K562 (cell line): ENCODE results near the gene DCTN2. TPM values are rescaled to one million over a fixed set of nuclear protein-coding genes. Genes with fewer than 3 reads are reported as not detected.

Experiments used
- DLX4 ChIP-seq: fragments of 250-450 bp; sonication (Bioruptor Pico); IDR thresholded peaks from 2 replicates; pipeline ENCODE4 v1.6.1; 2021; ENCODE audit warnings: mild to moderate bottlenecking
- IFI16 ChIP-seq: fragments of 250-450 bp; sonication (Bioruptor Pico); IDR thresholded peaks from 2 replicates; pipeline ENCODE4 v2.1.2; 2022; ENCODE audit warnings: mild to moderate bottlenecking, inconsistent platforms
- KDM5B ChIP-seq: fragments of 200-600 bp; sonication (generic); IDR thresholded peaks from 2 replicates; pipeline ENCODE4 v1.6.1; 2012; ENCODE audit warnings: low read depth, mild to moderate bottlenecking, moderate library complexity, low read length, control low read depth, inconsistent platforms; ENCODE audit not compliant: insufficient replicate concordance
- LCOR ChIP-seq: sonication (generic); formaldehyde crosslinking; IDR thresholded peaks from 2 replicates; pipeline ENCODE4 v1.8.0; 2022; ENCODE audit warnings: mild to moderate bottlenecking, missing genetic modification reagents
- MAFK ChIP-seq: IDR thresholded peaks from 2 replicates; pipeline ENCODE4 v1.6.1; 2011; ENCODE audit warnings: low read length, improper control_type of control experiment
- MAZ ChIP-seq, 2 experiments: fragments of 450-650 bp in 1 of 2; sonication (generic) in 1 of 2; formaldehyde crosslinking; IDR thresholded peaks in 1 of 2; conservative IDR thresholded peaks in 1 of 2; 2 replicates each; pipeline versions ENCODE4 v1.4.0 to v1.5.0; 2020; ENCODE audit warnings: mild to moderate bottlenecking in 1 of 2, missing genetic modification reagents in 1 of 2
- MYC ChIP-seq, 2 experiments: fragments of 250-450 bp in 1 of 2; sonication (Bioruptor Pico) in 1 of 2; IDR thresholded peaks; 2 replicates each; pipeline versions ENCODE4 v1.5.1 to v1.6.1; 2012 to 2021; ENCODE audit warnings: low read depth in 2 of 2, borderline replicate concordance in 1 of 2, improper control_type of control experiment in 1 of 2, low read length in 1 of 2, mild to moderate bottlenecking in 1 of 2, moderate library complexity in 1 of 2
- POLR3A ChIP-seq: IDR thresholded peaks from 2 replicates; pipeline ENCODE4 v1.6.1; 2011; ENCODE audit warnings: borderline replicate concordance, mild to moderate bottlenecking, moderate library complexity; ENCODE audit not compliant: insufficient read length, insufficient read depth; ENCODE audit errors: extremely low read depth
- PRDM10 ChIP-seq: fragments of 450-650 bp; IDR thresholded peaks from 2 replicates; pipeline ENCODE4 v1.6.1; 2018; ENCODE audit not compliant: partially characterized antibody
- RCOR1 ChIP-seq, 2 experiments: IDR thresholded peaks; 2 replicates each; pipeline ENCODE4 v1.6.1; 2012; ENCODE audit warnings: low read depth in 2 of 2, low read length in 2 of 2, borderline replicate concordance in 1 of 2, improper control_type of control experiment in 1 of 2
- SREBF2 ChIP-seq: sonication (generic); formaldehyde crosslinking; IDR thresholded peaks from 2 replicates; pipeline ENCODE4 v1.4.0; 2020; ENCODE audit warnings: mild to moderate bottlenecking, missing genetic modification reagents
- TEAD4 ChIP-seq, 2 experiments: sonication (generic) in 1 of 2; formaldehyde crosslinking in 1 of 2; IDR thresholded peaks; 2 replicates each; pipeline versions ENCODE4 v1.6.1 to v1.8.0; 2012 to 2022; ENCODE audit warnings: borderline replicate concordance in 1 of 2, inconsistent platforms in 1 of 2, low read length in 1 of 2, mild to moderate bottlenecking in 1 of 2, missing genetic modification reagents in 1 of 2
- ZNF609 ChIP-seq: sonication (generic); formaldehyde crosslinking; IDR thresholded peaks from 2 replicates; pipeline ENCODE4 v1.8.1; 2023; ENCODE audit warnings: missing genetic modification reagents, mild to moderate bottlenecking, borderline replicate concordance
- ZNF740 ChIP-seq, 3 experiments: fragments of 200-800 bp in 1 of 3; sonication (Bioruptor generic) in 1 of 3; sonication (generic) in 1 of 3; formaldehyde crosslinking in 1 of 3; IDR thresholded peaks; 2 replicates each; pipeline versions ENCODE4 v1.6.1 to v1.8.0; 2016 to 2022; ENCODE audit warnings: mild to moderate bottlenecking in 2 of 3, missing compliant biosample characterization in 2 of 3, missing genetic modification characterization in 2 of 3, missing genetic modification reagents in 1 of 3
- ZSCAN29 ChIP-seq: fragments of 450-650 bp; IDR thresholded peaks from 2 replicates; pipeline ENCODE4 v1.6.1; 2017
- polyA plus RNA-seq, 8 experiments: library from polyadenylated mRNA; depleted of rRNA in 4 of 8; stranded (reverse) in 5 of 8; unstranded in 3 of 8; fragments of >200 nt; fragmentation: Nextera tagmentation in 2 of 8; fragmentation: Illumina TruSeq in 1 of 8; extraction: Ambion mirVana in 2 of 8; extraction: Trizol in 1 of 8; gene quantifications; 2 replicates each; pipeline versions ENCODE4 v1.2.1 to v1.2.3, GENCODE V29; 2011 to 2014; ENCODE audit warnings: inconsistent platforms in 1 of 8, missing spikeins in 1 of 8
- total RNA-seq, 7 experiments: library from RNA; depleted of rRNA in 6 of 7; stranded (reverse); fragments of >200 nt in 6 of 7; fragmentation: Illumina TruSeq in 2 of 7; extraction: Trizol in 2 of 7; gene quantifications; 2 replicates each; pipeline versions ENCODE4 v1.2.1 to v1.2.3, GENCODE V29; 2011 to 2021; ENCODE audit warnings: low replicate concordance in 1 of 7

The DCTN2 gene
- total and polyA plus RNA-seq, 9 of the 15 experiments (the other 6 are each of a cell fraction or from before 2014, with no cell fraction given) = 43.6 to 270 (median 125) TPM

GRCh38 chr12:57552835-57553313 lies 5.9 kb upstream of the DCTN2 start (continued):
- TF ChIP-seq PRDM10 = peak; percentile 56
- TF ChIP-seq SREBF2 (CRISPR knock-in tag) = no peak
- TF ChIP-seq ZSCAN29 = no peak
- TF ChIP-seq IFI16 (CRISPR knock-in tag) = no peak
- no peak for TF ChIP-seq ZNF609 (CRISPR knock-in tag)
- no peak for TF ChIP-seq POLR3A
- peak; percentile 21 for TF ChIP-seq KDM5B
- TF ChIP-seq DLX4 (CRISPR knock-in tag) = no peak
- TF ChIP-seq MYC (IDR thresholded peaks at IDR 0.05; ENCODE audit: low read depth, low read length) = no peak
- no peak for TF ChIP-seq MYC (CRISPR knock-in tag; IDR thresholded peaks at IDR 0.05; ENCODE audit: borderline replicate concordance, low read depth)
- peak; percentile 65; the same call in 1 of the 2 replicates for TF ChIP-seq LCOR (CRISPR knock-in tag)
- no peak for TF ChIP-seq ZNF740 (CRISPR knock-in tag; IDR thresholded peaks at IDR 0.05)
- TF ChIP-seq ZNF740 (tag; IDR thresholded peaks at IDR 0.05) = no peak
- TF ChIP-seq MAFK = no peak
- TF ChIP-seq MAZ (CRISPR knock-in tag; conservative IDR thresholded peaks at IDR 0.05 in 1 of 2, IDR thresholded peaks at IDR 0.05 in 1 of 2) = 0 out of 4 replicates have a peak, but pooled peaks of 1 of the 2 experiments have one; percentile 0
- TF ChIP-seq TEAD4 (IDR thresholded peaks at IDR 0.05; ENCODE audit: low read length) = no peak
- no peak for TF ChIP-seq TEAD4 (CRISPR knock-in tag; IDR thresholded peaks at IDR 0.05; ENCODE audit: borderline replicate concordance)
- no peak for TF ChIP-seq RCOR1 (IDR thresholded peaks at IDR 0.05; ENCODE audit: borderline replicate concordance in 1 of 2, low read depth in 2 of 2, low read length in 2 of 2)
